NAMALWA (cell line): ENCODE results near the gene LCAT.

Experiments used
- DNase-seq: peaks from one replicate; pipeline ENCODE4 v3.0.0-alpha.2; 2015; ENCODE audit warnings: low spot score

The LCAT gene

GRCh38 chr16:67968400-67969253, 24.7 kb upstream of the LCAT start, which contains the start of gene SLC12A4:
Gene SLC12A4 (minus strand): TSS chr16:67968637. CDS start chr16:67968553, 84 bp downstream.
- DNase-seq = peak; percentile 90

- DNase-seq = peak; percentile 47
These were observed 24.1 kb upstream of the LCAT start for GRCh38 chr16:67967958-67968399.

GRCh38 chr16:67967183-67967957, 23.4 kb upstream of the LCAT start:
- peak; percentile 45 for DNase-seq

GRCh38 chr16:67966549-67967182, 22.7 kb upstream of the LCAT start:
- no peak for DNase-seq

GRCh38 chr16:67965668-67966548, 22.0 kb upstream of the LCAT start:
- no peak for DNase-seq

- DNase-seq = no peak
These were observed 20.7 kb upstream of the LCAT start for GRCh38 chr16:67964477-67965131.

GRCh38 chr16:67963662-67964321, 19.9 kb upstream of the LCAT start:
- no peak for DNase-seq

GRCh38 chr16:67963292-67963661, 19.4 kb upstream of the LCAT start:
- no peak for DNase-seq

GRCh38 chr16:67962135-67962534, 18.2 kb upstream of the LCAT start:
- DNase-seq = no peak

- no peak for DNase-seq
These were observed 17.6 kb upstream of the LCAT start for GRCh38 chr16:67961551-67961957.

GRCh38 chr16:67959536-67960329, 15.8 kb upstream of the LCAT start:
- DNase-seq = no peak

GRCh38 chr16:67957622-67958021, 13.7 kb upstream of the LCAT start:
- no peak for DNase-seq

GRCh38 chr16:67954421-67955196, 10.7 kb upstream of the LCAT start:
- DNase-seq = no peak

- no peak for DNase-seq
These were observed 9.9 kb upstream of the LCAT start for GRCh38 chr16:67953641-67954375.

- DNase-seq = no peak
These were observed 7.6 kb upstream of the LCAT start for GRCh38 chr16:67951485-67951884.

- no peak for DNase-seq
These were observed 6.5 kb upstream of the LCAT start for GRCh38 chr16:67950335-67950843.

GRCh38 chr16:67949645-67950044, 5.7 kb upstream of the LCAT start:
- DNase-seq = no peak

GRCh38 chr16:67948015-67948414, 4.1 kb upstream of the LCAT start:
- no peak for DNase-seq
